C4-2B (cell line): ENCODE data around the gene CHCHD1.
"Not testable (repeated sequence)": the region's sequence is repeated elsewhere in the genome, so short reads cannot be mapped to it uniquely, and the experiment has no call there.

ENCODE experiments used
- H3K27ac ChIP-seq: fragments of 450-650 bp; 2 replicates; pipeline ENCODE4 v1.5.1; 2017
- ZFX ChIP-seq: fragments of 450-650 bp; IDR thresholded peaks from 2 replicates; pipeline ENCODE4 v1.6.1; 2017
- TF ChIP-seq, protein P1 (sequence below): fragments of 450-650 bp; conservative IDR thresholded peaks from 2 replicates; pipeline ENCODE4 v1.5.1; 2017; ENCODE audit warnings: mild to moderate bottlenecking

Gene CHCHD1

DNA sequence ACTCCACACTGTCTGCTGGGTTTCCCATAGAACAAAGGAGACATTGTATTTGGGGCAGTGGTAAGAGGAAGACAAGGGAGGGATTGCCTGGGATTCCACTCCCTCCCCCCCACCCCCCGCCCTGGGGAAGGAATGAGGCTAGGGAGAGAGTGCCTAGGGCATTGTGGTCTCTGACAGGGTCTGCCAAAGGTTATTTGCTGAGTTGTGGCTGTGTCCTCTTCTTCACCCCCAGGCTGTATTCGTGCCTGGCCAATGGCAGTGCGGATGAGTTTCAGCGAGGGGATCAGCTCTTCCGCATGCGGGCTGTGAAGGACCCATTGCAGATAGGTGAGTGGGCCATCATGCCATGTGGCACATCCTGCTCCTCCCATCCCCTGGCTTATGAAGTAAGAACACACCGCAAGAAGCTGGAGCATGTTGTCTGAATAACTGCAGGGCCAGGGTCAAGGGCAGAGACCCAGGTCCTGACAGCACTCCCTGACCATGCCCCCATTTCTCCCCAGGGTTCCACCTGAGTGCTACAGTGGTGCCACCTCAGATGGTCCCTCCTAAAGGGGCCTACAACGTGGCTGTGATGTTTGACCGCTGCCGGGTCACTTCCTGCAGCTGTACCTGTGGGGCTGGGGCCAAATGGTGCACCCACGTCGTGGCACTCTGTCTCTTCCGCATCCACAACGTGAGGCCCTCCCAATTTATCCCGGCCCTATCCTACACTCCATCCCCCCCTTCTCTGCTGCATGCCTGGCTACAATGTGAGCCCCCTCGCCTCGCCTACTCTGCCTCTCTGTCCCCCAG, 7.2 kb downstream of the CHCHD1 start:
- TF ChIP-seq ZFX = no peak
- TF ChIP-seq, protein P1, sequence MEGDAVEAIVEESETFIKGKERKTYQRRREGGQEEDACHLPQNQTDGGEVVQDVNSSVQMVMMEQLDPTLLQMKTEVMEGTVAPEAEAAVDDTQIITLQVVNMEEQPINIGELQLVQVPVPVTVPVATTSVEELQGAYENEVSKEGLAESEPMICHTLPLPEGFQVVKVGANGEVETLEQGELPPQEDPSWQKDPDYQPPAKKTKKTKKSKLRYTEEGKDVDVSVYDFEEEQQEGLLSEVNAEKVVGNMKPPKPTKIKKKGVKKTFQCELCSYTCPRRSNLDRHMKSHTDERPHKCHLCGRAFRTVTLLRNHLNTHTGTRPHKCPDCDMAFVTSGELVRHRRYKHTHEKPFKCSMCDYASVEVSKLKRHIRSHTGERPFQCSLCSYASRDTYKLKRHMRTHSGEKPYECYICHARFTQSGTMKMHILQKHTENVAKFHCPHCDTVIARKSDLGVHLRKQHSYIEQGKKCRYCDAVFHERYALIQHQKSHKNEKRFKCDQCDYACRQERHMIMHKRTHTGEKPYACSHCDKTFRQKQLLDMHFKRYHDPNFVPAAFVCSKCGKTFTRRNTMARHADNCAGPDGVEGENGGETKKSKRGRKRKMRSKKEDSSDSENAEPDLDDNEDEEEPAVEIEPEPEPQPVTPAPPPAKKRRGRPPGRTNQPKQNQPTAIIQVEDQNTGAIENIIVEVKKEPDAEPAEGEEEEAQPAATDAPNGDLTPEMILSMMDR = no peak
- no peak overlapping the region for H3K27ac ChIP-seq

DNA sequence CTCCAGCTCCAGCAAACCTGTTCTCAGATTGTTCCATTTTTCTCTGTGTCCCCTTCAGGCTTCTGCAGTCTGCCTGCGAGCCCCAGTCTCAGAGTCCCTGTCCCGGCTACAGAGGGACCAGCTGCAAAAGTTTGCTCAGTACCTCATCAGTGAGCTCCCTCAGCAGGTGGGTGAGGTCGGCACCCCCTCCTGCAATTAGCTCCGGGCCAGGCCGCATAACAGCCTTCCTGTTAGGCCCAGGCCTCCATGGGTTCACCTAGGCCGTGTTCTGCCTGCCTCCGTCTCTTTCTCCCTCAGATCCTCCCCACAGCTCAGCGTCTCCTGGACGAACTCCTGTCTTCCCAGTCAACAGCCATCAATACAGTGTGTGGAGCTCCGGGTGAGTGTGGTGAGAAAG, 7.8 kb downstream of the CHCHD1 start:
- no peak overlapping the region for H3K27ac ChIP-seq
- TF ChIP-seq ZFX = no peak
- TF ChIP-seq, protein P1 = no peak

DNA sequence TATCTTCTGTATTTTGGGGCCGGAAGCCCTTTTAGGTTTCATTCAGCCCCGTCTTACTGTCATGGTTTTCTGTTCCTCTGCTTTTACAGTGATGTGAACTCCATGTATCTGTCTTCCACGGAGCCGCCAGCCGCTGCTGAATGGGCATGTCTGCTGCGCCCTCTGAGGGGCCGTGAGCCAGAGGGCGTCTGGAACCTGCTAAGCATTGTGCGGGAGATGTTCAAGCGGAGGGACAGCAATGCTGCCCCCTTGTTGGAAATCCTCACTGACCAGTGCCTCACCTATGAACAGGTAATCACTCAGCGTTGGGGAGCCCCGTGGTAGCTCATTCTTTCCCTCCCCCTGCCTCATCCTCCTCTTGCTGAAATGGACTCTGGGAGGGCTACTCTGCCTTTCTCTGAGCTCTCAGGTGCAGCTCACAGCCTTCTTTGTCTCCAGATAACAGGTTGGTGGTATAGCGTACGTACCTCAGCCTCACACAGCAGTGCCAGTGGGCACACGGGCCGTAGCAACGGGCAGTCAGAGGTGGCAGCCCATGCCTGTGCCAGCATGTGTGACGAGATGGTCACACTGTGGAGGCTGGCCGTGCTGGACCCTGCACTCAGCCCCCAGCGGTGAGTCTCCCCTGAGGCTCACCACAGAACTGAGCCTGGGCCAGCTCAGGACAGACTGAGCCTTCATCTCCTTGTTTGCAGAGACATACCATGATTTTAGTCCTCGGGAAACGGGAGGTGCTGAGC, 9.2 kb downstream of the CHCHD1 start:
- no peak for TF ChIP-seq ZFX
- TF ChIP-seq, protein P1 = no peak
- no peak overlapping the region for H3K27ac ChIP-seq

DNA sequence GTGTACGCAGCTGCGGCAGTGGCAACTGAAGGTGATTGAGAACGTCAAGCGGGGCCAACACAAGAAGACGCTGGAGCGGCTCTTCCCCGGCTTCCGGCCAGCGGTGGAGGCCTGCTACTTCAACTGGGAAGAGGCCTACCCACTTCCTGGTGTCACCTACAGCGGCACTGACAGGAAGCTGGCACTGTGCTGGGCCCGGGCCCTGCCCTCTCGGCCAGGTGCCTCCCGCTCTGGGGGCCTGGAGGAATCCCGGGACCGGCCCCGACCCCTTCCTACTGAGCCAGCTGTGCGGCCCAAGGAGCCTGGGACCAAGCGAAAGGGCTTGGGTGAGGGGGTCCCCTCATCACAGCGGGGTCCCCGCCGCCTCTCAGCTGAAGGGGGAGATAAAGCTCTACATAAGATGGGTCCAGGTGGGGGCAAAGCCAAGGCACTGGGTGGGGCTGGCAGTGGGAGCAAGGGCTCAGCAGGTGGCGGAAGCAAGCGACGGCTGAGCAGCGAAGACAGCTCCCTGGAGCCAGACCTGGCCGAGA, 10.1 kb downstream of the CHCHD1 start:
- TF ChIP-seq ZFX = no peak
- TF ChIP-seq, protein P1 = no peak
- no peak overlapping the region for H3K27ac ChIP-seq

DNA sequence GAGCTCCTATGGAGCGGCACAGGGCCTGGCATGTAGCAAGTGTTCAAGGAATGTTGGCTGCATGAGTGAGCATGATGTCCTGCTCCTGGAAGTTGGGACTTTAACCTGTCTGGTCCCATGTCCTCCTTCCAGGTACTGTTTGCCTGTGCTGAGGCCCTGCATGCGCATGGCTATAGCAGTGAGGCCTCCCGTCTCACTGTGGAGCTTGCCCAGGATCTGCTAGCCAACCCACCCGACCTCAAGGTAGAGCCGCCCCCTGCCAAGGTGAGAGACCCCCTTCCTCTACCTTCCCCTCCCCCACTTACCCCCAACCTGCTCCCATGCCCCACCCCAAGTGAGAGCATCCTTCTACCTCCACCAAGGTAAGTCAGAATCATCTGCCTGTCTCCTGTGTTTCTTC, 11.6 kb downstream of the CHCHD1 start:
- no peak for TF ChIP-seq ZFX
- TF ChIP-seq, protein P1 = no peak
- H3K27ac ChIP-seq = no peak overlapping the region

DNA sequence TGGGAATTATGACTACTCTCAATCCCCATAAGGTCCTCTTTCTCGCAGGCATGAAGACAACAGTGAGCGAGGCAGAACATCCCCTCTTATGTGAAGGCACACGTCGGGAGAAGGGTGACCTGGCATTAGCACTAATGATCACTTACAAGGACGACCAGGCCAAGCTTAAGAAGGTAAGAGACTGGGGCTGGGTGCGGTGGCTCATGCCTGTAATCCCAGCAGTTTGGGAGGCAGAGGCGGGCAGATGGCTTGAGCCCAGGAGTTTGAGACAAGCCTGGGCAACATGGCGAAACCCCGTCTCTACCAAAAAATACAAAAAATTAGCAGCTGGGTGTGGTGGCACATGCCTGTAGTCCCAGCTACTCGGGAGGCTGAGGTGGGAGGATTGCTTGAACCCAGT, 13.6 kb downstream of the CHCHD1 start:
- not testable (repeated sequence) for H3K27ac ChIP-seq

DNA sequence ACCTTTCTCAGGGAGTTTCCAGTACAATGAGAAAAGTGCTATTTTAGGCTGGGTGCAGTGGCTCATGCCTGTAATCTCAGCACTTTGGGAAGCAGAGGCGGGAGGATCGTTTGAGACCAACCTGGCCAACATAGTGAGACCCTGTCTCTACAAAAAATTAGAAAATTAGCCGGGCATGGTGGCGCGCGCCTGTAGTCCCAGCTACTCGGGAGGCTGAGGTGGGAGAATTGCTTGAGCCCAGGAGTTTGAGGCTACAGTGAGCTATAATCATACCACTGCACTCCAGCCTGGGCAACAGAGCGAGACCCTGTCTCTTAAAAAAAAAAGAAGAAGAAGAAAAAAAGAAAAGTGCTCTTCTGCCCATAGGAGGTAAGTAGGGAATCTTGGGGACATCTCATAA, 14.2 kb downstream of the CHCHD1 start:
- not testable (repeated sequence) for H3K27ac ChIP-seq

DNA sequence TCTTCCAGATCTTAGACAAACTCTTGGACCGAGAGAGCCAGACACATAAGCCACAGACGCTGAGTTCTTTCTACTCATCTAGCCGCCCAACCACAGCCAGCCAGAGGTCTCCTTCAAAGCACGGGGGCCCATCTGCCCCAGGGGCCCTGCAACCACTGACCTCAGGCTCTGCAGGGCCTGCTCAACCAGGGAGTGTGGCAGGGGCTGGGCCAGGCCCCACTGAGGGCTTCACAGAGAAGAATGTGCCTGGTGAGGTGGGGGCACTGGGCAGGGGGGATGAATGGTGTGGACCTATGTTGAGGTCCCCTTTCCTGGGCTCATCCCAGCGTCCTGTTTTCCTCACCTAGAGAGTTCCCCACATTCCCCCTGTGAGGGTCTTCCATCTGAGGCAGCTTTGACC, 14.9 kb downstream of the CHCHD1 start:
- TF ChIP-seq, protein P1 = no peak
- no peak for TF ChIP-seq ZFX
- no peak overlapping the region for H3K27ac ChIP-seq
